GM10266 (cell line): ENCODE measurements around the gene EYA3.

ENCODE experiments used
- DNase-seq: peaks from one replicate; pipeline ENCODE4 v3.0.0; 2012; ENCODE audit errors: extremely low spot score
- CTCF ChIP-seq: IDR thresholded peaks from 2 replicates; pipeline ENCODE4 v1.5.1; 2012; ENCODE audit warnings: mild to moderate bottlenecking, low read depth; ENCODE audit not compliant: control insufficient read depth, insufficient read depth; ENCODE audit errors: missing control alignments

The EYA3 gene

GRCh38 chr1:27979151-27979858 lies 109.1 kb downstream of the EYA3 start:
- TF ChIP-seq CTCF, result no peak
- no peak for DNase-seq

GRCh38 chr1:27974417-27974781 lies 114.0 kb downstream of the EYA3 start:
- no peak for TF ChIP-seq CTCF
- DNase-seq, result no peak

GRCh38 chr1:27973771-27974416 lies 114.5 kb downstream of the EYA3 start:
- TF ChIP-seq CTCF, result no peak
- DNase-seq, result no peak

- DNase-seq, result no peak
- no peak for TF ChIP-seq CTCF
Measured at GRCh38 chr1:27972141-27972540, 116.3 kb downstream of the EYA3 start.

- no peak for DNase-seq
Measured at GRCh38 chr1:27971674-27972073, 116.7 kb downstream of the EYA3 start.

GRCh38 chr1:27970401-27970800 lies 118.0 kb downstream of the EYA3 start:
- no peak for TF ChIP-seq CTCF
- DNase-seq, result no peak

More at GRCh38 chr1:27971674-27972073, 116.7 kb downstream of the EYA3 start:
- no peak for TF ChIP-seq CTCF

GRCh38 chr1:27968692-27969091 lies 119.7 kb downstream of the EYA3 start:
- TF ChIP-seq CTCF, result no peak
- DNase-seq, result no peak
